BE2C (cell line): ENCODE results near the gene CDT1.

Source experiments
- DNase-seq: peaks from one replicate; pipeline ENCODE4 v3.0.0-alpha.2; 2020
- H3K27me3 ChIP-seq: fragments of 250-450 bp; sonication (Bioruptor Pico); 2 replicates; pipeline ENCODE4 v1.5.1; 2020; ENCODE audit warnings: mild to moderate bottlenecking
- H3K36me3 ChIP-seq: fragments of 250-450 bp; sonication (Bioruptor Pico); 2 replicates; pipeline ENCODE4 v1.5.1; 2020; ENCODE audit warnings: mild to moderate bottlenecking
- H3K4me1 ChIP-seq: fragments of 250-450 bp; sonication (Bioruptor Pico); 2 replicates; pipeline ENCODE4 v1.5.1; 2020
- H3K4me3 ChIP-seq: 2 replicates; pipeline ENCODE4 v1.5.1; 2011; ENCODE audit warnings: low read depth, low read length
- H3K9me3 ChIP-seq: fragments of 250-450 bp; sonication (Bioruptor Pico); 2 replicates; pipeline ENCODE4 v1.5.1; 2020
- TF ChIP-seq, protein P1 (sequence below): IDR thresholded peaks from 2 replicates; pipeline ENCODE4 v1.5.1; 2012; ENCODE audit warnings: mild to moderate bottlenecking, low read depth, low read length

The CDT1 gene

GRCh38 chr16:88811769-88812512 is 8.4 kb downstream of the CDT1 start, which contains the start of gene APRT:
Gene APRT (minus strand): TSS chr16:88811928. CDS start chr16:88811899, 29 bp downstream.
- peaks cover 40% of the 10 kb centered on the region for H3K36me3 ChIP-seq
- H3K9me3 ChIP-seq: peaks cover 5% of the 10 kb centered on the region; the same call in 1 of the 2 replicates
- TF ChIP-seq, protein P1, sequence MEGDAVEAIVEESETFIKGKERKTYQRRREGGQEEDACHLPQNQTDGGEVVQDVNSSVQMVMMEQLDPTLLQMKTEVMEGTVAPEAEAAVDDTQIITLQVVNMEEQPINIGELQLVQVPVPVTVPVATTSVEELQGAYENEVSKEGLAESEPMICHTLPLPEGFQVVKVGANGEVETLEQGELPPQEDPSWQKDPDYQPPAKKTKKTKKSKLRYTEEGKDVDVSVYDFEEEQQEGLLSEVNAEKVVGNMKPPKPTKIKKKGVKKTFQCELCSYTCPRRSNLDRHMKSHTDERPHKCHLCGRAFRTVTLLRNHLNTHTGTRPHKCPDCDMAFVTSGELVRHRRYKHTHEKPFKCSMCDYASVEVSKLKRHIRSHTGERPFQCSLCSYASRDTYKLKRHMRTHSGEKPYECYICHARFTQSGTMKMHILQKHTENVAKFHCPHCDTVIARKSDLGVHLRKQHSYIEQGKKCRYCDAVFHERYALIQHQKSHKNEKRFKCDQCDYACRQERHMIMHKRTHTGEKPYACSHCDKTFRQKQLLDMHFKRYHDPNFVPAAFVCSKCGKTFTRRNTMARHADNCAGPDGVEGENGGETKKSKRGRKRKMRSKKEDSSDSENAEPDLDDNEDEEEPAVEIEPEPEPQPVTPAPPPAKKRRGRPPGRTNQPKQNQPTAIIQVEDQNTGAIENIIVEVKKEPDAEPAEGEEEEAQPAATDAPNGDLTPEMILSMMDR: no peak
- H3K27me3 ChIP-seq: peaks cover 12% of the 10 kb centered on the region
- peak within 1 kb of the TSS; percentile 55 for H3K4me3 ChIP-seq
- peaks cover 9% of the 10 kb centered on the region for H3K4me1 ChIP-seq
- peak; percentile 96 for DNase-seq

- Histone ChIP-seq H3K4me1 (peaks cover 9% of the 10 kb centered on the region), H3K27me3 (peaks cover 12% of the 10 kb centered on the region), H3K4me3 (no peak overlapping the region), H3K36me3 (peaks cover 32% of the 10 kb centered on the region), H3K9me3 (peaks cover 5% of the 10 kb centered on the region; the same call in 1 of the 2 replicates)
- no peak for DNase-seq
- TF ChIP-seq, protein P1: no peak
Observed at GRCh38 chr16:88812513-88813268, 9.1 kb downstream of the CDT1 start.

DNA sequence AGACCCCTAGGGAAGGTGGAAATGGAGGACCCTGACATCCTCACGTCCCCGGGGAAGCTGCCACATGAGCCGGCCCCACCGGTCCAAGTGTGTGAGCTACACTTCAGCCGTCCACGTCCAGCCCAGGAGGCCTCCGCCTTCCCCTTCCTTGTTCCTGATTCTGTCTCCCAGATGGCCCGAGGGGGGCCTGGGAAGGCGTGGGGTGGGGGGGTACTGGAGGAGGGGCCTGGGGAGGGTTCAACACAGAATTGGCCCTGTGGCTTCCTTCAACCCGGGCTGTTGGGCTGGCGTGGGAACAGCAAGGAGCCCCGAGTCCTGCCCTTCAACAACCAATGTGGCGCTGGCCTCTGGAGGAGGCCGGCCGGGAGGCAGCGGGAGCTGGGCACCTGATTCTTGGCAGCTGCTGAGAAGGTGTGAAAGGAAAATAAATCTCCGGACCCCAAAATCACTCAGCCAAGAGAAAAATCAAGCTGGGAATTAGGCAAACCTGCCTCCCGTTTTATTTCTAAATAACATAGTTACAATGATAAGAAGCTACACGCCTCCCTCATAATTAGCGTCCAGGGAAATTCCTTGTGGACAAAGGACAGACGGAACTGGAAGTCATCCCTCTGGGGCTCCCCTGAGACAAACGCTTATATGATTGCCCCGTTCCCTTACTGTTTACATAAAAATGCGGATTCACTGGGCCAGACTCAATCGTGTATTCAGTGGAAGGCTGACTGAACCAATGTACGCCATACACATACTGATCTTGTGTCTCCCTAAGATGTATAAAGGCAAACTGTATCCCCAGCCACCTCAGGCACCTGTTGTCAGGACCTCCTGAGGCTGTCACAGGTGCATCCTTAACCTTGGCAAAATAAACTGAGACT is 9.9 kb downstream of the CDT1 start:
- peaks cover 9% of the 10 kb centered on the region for H3K4me1 ChIP-seq
- no peak for DNase-seq
- TF ChIP-seq, protein P1: no peak
- no peak overlapping the region for H3K4me3 ChIP-seq
- H3K9me3 ChIP-seq: peaks cover 5% of the 10 kb centered on the region; the same call in 1 of the 2 replicates
- peaks cover 12% of the 10 kb centered on the region for H3K27me3 ChIP-seq
- H3K36me3 ChIP-seq: peaks cover 24% of the 10 kb centered on the region

DNA sequence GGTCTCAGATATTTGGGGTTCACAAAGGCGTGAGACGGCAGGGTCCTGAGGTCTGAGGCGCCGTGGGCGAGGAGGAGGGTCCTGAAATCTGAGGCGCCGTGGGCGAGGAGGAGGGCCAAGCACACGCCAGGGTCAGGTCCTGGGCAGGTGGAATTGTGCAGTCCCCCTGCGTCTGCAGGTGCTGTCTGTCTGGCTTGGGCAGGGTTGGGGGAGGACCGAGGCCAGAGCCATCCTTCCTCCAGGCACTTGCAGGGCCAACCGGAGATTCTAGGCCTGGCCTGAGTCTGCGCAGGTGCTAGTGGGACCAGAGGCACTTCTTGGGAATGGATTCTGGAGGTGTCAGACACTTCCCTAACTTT is 10.5 kb downstream of the CDT1 start:
- Histone ChIP-seq H3K4me3 (no peak overlapping the region), H3K36me3 (peaks cover 18% of the 10 kb centered on the region), H3K4me1 (peaks cover 9% of the 10 kb centered on the region)

GRCh38 chr16:88815227-88815626 is 11.6 kb downstream of the CDT1 start:
- peaks cover 12% of the 10 kb centered on the region for H3K27me3 ChIP-seq
- peaks cover 5% of the 10 kb centered on the region; the same call in 1 of the 2 replicates for H3K9me3 ChIP-seq
- peaks cover 7% of the 10 kb centered on the region for H3K36me3 ChIP-seq
- peaks cover 7% of the 10 kb centered on the region for H3K4me1 ChIP-seq
- TF ChIP-seq, protein P1: no peak
- DNase-seq: no peak
- H3K4me3 ChIP-seq: no peak overlapping the region

More for the DNA sequence above, 10.5 kb downstream of the CDT1 start:
- TF ChIP-seq, protein P1: no peak
- peaks cover 5% of the 10 kb centered on the region; the same call in 1 of the 2 replicates for H3K9me3 ChIP-seq
- peaks cover 12% of the 10 kb centered on the region for H3K27me3 ChIP-seq
- no peak for DNase-seq
